GM21367 (cell line): Measurements from ENCODE around the gene CATSPERZ.
A peak's percentile ranks its signal among the peaks of the same experiment; 100 is the strongest.

Experiments used
- ATAC-seq: cut with Tn5 transposase; IDR thresholded peaks from one replicate; pipeline ENCODE4 v1.9.1; 2021; ENCODE audit not compliant: unreplicated experiment

Gene CATSPERZ

DNA sequence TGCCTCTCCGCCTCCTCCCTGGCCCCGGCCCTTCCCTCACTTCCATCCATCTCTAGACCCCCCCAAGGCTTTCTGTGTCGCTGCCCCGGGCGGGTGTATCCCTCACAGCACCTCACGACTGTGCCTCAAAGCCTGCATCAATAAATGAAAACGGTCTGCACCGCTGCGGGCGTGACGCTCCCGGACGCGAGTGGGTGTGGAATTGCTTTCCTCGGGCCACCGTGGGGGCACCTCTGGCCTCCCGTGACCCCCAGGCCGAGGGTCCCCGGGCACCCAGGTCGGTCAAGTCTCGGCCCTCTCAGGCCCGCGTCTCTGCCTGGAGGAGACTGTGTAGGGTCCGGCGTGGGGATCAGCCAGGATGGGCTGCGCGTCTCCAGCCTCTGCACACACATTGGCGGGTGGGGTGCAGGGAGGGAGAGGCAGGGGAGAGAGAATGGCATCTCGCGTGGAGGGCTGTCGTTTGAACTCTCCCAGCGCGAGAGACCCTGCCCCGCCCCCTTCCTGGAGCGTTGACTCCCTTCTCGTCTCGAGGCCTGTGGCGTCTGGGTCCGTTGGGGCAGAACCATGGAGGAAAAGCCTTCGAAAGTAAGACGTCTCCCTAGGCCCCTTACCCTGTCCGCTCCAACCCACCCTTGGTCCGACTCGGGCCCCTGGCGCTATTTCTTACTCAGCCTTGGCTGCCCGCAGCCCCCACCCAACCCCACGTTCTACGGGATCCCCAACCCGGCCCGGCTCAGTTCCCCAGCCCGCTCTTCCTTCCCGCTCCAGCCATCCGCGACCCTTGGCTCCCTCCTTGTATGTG, at the start of gene CATSPERZ:
Gene CATSPERZ (plus strand): TSS at position 512 of the 802 bp plus-strand sequence. CDS start 53 bp downstream, at position 565.
- ATAC-seq, result no peak

DNA sequence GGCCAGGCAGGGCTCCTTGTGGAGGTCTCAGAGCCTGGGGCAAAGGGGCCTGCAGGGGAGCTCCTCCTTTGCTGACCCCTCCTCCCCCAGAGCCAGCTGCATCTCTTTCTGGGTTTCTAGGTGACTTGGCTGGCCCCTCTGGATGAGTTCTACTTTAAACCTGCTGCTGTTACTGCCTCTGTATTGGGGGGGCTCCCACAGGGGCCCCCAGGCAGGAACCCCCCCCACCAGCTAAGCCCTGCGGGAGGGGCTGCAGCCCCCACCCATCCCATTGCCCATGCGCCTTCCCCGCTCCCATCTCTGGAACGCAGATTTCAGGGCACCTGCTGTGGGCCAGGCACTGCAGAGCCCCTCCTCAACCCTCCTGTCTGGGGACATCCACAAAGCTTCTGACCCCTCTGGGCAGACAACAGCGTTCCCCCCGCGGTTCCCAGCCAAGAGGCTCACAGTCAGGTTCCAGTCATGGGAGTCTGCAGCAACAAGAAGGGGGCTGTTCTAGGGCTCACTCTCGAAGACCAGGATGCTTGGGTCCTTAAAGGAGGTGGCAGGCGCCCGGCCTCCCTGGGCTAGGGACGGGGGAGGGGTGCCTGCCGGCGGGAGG, 49.6 kb upstream of the CATSPERZ start:
- no peak for ATAC-seq

DNA sequence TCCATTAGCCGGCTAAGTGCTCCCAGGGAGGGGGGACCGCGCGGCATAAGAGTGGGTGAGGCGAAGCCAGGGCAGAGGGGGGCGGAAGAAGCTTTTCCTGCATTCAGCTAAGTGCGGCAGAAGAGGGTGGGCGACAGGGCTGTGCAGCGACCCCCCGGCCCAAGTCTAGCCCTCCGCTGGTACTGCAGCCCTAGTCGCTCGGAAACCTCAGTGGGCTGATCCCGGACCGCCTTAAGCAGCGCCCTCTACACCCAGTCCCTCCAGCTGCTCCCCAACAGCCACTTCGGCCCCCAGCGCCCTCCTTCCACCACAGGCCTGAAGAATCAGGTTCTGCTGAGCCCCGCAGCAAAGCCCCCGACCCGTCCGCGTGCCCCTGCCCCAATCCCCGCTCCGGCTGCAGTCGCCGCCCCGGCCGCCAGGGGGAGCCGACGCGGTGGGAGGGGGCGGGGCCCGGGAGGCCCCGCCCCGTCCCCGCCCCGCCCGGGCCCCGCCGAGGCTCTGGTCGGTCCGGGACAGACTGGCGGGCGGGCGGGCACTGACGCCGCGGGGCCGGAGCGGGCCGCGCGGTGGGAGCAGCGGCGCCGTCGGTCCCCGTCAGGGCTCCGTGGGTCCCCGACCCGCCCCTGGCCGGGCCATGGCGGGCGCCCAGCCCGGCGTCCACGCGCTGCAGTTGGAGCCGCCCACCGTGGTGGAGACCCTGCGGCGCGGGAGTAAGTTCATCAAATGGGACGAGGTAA, 49.0 kb upstream of the CATSPERZ start, which contains the start of gene PLCB3:
Gene PLCB3 (plus strand): TSS at position 515 of the 737 bp plus-strand sequence. CDS start 120 bp downstream, at position 635.
- ATAC-seq, result peak; percentile 29

DNA sequence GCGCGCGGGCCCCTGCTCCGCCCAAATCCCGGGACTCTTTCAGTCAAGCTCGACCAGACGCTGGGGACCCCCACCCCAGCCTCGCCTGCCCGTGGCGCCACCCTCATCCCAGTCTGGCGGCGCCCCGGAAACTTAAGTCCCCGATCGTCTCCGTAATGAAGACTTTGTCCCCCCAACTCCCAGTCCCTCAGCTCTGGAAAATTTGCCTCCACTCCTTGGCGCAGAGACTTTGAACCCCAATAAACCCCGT, 48.5 kb upstream of the CATSPERZ start:
- ATAC-seq, result no peak

DNA sequence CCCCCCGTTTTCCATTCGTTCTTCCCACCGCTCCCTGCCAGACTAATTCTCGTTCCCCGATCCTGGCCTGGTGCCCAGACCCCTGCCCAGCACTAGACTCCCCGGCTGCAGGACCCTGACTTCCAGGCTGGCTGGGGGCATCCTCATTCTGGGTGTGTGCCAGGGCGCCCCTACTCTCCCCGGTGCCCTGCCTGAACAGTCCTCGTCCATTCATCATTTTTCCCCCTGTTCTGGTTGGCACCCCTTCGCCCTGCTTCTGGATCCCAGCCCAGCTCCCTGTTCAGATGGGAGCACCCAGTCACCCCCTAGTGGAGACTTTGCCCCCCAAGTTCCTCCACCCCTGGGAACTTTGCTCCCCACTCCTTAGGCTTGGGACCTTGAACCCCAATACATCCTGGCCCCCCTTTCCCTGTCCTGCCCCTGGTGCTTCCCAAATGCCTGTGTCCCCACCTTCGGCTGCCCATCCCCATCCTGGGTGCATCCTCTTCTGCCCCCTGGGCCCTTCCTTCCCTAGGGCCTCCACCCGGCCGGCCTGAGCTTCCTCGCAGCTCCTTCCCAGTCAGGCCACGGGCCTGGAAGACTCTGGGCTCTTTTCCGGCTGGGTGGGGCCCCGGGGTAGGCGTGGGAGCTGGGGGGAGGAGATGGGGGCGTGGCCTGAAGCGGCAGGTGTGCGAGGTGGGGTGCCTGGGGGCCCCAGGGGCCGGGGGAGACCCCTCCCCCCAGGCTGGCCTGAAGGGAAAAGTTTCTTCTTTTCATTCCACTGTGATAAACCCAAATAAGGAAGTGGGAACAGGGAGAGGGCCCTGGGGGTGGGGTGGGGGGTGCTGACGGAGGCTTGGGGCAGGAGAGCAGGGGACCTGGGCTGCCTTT, 47.9 kb upstream of the CATSPERZ start:
- no peak for ATAC-seq

DNA sequence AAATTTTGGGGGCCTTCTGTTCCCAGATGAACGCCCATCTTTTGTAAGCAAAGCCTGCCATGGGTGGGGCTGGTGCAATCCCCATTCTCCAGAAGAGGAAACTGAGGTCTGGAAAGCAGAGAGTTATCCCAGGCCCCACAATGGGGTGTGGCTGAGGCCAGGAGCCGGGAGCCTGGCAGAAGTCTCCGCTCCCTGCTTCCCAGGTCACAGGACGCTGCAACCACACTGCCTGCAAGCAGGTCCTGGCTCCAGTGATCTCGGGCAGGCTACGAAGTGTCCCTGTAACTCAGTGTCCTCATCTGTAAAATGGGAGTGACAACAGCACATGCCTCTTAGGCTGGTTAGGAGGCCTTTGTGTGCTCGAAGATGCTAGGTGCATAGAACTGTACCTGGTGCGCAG, 47.1 kb upstream of the CATSPERZ start:
- ATAC-seq, result no peak

DNA sequence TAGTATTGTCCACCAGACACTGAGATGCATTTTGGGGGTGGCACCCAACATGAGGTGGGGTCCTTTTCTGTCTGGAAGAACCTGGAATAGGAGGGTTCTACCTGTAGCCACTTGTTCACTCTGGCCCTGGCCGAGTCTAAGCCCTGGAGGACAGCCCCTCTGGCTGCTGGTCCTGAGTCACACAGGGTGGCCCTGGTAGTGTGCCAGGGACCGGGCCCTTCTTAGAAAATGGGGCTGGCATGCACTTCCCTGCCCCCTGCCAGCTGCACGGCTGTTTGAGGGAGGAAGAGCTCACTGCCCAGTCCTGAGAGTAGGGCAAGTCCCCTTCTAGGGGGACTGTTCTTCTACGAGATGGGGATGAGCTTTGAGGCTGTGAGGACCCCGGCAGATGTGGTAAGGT, 46.7 kb upstream of the CATSPERZ start:
- ATAC-seq, result no peak

- no peak for ATAC-seq
Measured at GRCh38 chr11:64254326-64254725, 45.8 kb upstream of the CATSPERZ start.

DNA sequence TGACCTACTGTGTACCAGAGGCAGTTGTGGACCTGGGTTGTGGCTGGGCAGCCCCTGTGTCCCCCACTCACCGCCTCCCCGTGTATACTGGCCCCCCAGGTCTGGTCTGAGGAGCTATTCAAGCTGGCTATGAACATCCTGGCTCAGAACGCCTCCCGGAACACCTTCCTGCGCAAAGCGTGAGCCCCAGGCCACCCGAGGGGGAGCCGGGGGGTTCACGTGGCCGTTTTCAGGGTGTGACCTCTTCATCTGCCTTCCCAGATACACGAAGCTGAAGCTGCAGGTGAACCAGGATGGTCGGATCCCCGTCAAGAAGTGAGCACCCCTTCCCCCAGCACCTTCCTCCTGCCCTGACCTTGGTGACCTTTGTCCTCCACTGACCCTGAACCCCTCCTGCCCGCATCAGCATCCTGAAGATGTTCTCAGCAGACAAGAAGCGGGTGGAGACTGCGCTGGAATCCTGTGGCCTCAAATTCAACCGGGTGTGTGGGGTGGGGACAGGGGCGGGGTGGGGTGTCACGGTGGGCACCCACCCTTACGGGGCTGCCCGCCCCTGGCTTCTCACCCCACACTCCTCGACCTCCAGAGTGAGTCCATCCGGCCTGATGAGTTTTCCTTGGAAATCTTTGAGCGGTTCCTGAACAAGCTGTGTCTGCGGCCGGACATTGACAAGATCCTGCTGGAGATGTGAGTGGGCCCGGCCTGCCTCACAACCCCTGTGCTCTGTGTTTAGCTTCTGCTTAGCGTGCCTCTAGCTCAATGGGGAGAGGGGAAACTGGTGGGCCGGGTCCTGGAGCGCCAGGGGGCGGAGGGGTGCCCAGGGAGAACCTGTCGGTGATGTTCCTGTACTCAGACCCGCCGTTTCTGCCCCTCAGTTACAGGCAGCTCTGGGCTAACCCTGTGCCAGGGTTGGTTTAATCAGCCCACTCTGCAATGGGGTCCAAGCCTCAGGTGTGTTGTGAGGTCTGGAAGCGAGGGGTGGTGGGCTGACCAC, 44.7 kb upstream of the CATSPERZ start:
- no peak for ATAC-seq

DNA sequence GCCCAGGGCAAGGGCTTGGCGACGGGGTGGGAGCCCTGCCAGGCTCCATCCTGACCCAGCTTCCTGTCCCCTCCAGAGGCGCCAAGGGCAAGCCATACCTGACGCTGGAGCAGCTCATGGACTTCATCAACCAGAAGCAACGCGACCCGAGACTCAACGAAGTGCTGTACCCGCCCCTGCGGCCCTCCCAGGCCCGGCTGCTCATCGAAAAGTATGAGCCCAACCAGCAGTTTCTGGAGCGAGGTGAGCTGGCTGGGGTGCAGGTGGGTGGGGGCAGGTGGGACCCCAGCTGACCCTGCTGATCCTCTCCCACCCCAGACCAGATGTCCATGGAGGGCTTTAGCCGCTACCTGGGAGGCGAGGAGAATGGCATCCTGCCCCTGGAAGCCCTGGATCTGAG, 43.9 kb upstream of the CATSPERZ start:
- ATAC-seq, result no peak

DNA sequence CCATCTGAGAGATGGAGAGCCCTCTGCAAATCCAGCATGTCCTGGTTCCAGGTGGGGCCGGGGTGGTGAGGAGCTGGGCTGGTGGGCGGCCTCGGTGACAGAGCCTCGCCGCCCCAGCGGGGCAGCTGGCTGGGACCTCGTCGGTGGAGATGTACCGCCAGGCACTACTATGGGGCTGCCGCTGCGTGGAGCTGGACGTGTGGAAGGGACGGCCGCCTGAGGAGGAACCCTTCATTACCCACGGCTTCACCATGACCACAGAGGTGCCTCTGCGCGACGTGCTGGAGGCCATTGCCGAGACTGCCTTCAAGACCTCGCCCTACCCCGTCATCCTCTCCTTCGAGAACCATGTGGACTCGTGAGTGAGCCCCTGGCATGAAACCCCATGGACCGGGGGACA, 41.8 kb upstream of the CATSPERZ start:
- no peak for ATAC-seq

GRCh38 chr11:64258946-64259532, 41.1 kb upstream of the CATSPERZ start:
- no peak for ATAC-seq

GRCh38 chr11:64259533-64260067, 40.6 kb upstream of the CATSPERZ start:
- ATAC-seq, result no peak

GRCh38 chr11:64260147-64260708, 39.9 kb upstream of the CATSPERZ start:
- ATAC-seq, result no peak

DNA sequence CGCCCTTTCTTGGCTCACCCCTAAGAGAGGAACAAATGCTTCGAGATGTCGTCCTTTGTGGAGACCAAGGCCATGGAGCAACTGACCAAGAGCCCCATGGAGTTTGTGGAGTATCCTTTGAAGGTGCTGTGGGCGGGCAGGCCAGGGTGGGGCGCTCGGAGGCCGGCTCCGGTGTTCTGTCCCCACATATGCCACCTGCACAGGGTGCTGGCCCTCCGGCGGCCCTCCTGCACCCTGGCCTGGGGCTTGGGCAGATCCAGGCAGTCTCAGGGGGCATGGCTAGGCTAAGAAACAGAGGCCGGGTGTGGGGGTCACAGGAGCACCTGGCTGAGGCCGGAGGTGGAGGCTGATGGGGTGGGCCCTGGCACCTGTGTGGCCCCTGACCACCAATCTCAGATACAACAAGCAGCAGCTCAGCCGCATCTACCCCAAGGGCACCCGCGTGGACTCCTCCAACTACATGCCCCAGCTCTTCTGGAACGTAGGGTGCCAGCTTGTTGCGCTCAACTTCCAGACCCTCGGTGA, 38.5 kb upstream of the CATSPERZ start:
- ATAC-seq, result no peak

DNA sequence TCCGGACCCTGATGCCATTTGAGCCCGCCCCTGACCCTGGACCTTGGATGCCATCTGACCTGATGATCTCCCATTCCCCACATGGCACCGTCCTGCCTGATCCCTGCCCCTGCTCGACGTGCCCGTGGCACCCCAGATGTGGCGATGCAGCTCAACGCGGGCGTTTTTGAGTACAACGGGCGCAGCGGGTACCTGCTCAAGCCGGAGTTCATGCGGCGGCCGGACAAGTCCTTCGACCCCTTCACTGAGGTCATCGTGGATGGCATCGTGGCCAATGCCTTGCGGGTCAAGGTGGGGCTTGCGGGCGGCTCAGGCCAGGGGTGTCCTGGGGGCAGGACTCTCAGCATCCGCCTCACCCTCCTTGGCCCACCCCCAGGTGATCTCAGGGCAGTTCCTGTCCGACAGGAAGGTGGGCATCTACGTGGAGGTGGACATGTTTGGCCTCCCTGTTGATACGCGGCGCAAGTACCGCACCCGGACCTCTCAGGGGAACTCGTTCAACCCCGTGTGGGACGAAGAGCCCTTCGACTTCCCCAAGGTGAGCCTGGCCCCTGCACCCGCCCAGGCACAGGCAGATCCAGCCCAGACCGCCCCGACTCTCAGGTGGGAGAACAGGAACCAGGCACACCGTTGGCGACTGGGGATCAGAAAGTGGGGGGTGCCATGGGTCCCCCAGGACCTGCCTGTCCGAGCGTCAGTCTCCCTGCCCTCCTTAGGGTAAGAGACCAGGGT, 37.7 kb upstream of the CATSPERZ start:
- no peak for ATAC-seq

DNA sequence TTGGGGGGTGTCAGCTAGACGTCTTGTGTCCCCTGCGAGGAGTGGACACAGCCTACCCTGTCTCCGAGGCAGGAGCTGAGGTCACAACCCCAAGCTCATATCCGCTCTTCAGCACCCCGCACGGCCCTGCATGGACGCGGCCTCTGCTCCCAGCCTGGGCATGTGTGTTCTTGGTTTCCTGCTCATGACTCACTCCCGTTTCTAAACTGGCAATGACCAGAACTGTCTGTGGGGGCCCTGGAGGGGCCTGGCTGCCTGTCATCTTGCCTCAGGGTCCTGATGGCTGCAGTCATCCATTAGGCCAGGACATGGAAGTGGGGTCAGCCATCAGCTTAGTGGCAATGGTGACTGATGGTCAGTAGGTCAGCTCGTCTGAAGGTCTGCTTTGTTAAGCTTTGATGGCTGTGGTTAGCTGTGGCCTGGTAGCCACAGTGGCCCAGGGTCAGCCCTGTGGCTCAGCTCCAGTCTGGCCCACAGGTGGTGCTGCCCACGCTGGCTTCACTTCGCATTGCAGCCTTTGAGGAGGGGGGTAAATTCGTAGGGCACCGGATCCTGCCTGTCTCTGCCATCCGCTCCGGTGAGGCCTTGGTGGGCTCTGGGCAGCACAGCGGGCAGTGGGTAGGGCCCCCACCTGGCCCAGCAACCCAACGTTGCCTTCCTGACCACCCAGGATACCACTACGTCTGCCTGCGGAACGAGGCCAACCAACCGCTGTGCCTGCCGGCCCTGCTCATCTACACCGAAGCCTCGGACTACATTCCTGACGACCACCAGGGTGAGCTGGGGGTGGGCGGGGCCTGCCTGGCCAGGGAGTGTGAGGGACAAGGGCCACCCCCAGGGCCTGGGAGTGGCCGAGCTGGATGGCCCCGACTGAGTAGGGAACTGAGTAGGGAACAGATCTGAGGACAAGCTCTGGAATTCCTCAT, 36.9 kb upstream of the CATSPERZ start:
- no peak for ATAC-seq
